Right hindlimb (tissue), 1 donor: ENCODE measurements around the gene CXCL6.

ENCODE experiments used
- DNase-seq: peaks from one replicate; pipeline ENCODE4 v3.0.0-alpha.2; 2018

The CXCL6 gene

GRCh38 chr4:73836373-73837279, at the start of gene CXCL6:
CXCL6 (plus strand) TSS chr4:73836678; CDS start chr4:73836751, 73 bp downstream.
- peak; percentile 31 for DNase-seq

GRCh38 chr4:73788411-73788810, 48.1 kb upstream of the CXCL6 start:
- no peak for DNase-seq

- no peak for DNase-seq
These were observed 37.6 kb upstream of the CXCL6 start for GRCh38 chr4:73798842-73799241.

- no peak for DNase-seq
These were observed 36.3 kb upstream of the CXCL6 start for GRCh38 chr4:73800206-73800605.

- no peak for DNase-seq
These were observed 34.8 kb upstream of the CXCL6 start for GRCh38 chr4:73801692-73802091.

GRCh38 chr4:73803213-73803612, 33.3 kb upstream of the CXCL6 start:
- DNase-seq: no peak

- no peak for DNase-seq
These were observed 26.3 kb upstream of the CXCL6 start for GRCh38 chr4:73810191-73810590.

GRCh38 chr4:73811841-73812240, 24.6 kb upstream of the CXCL6 start:
- DNase-seq: no peak

- no peak for DNase-seq
These were observed 21.8 kb upstream of the CXCL6 start for GRCh38 chr4:73814679-73815078.

- DNase-seq: no peak
These were observed 21.3 kb upstream of the CXCL6 start for GRCh38 chr4:73815145-73815544.

- DNase-seq: no peak
These were observed 19.7 kb upstream of the CXCL6 start for GRCh38 chr4:73816814-73817213.

- DNase-seq: no peak
These were observed 19.1 kb upstream of the CXCL6 start for GRCh38 chr4:73817341-73817740.

- DNase-seq: no peak
These were observed 15.2 kb upstream of the CXCL6 start for GRCh38 chr4:73821325-73821724.

GRCh38 chr4:73822389-73822788, 14.1 kb upstream of the CXCL6 start:
- DNase-seq: no peak

GRCh38 chr4:73822812-73823504, 13.5 kb upstream of the CXCL6 start:
- DNase-seq: no peak

GRCh38 chr4:73823760-73824159, 12.7 kb upstream of the CXCL6 start:
- no peak for DNase-seq

- no peak for DNase-seq
These were observed 7.5 kb upstream of the CXCL6 start for GRCh38 chr4:73828956-73829355.

- no peak for DNase-seq
These were observed 4.9 kb upstream of the CXCL6 start for GRCh38 chr4:73831569-73831968.

- no peak for DNase-seq
These were observed 3.7 kb upstream of the CXCL6 start for GRCh38 chr4:73832651-73833237.

- no peak for DNase-seq
These were observed 2.6 kb downstream of the CXCL6 start for GRCh38 chr4:73839071-73839470.

GRCh38 chr4:73839715-73840114, 3.2 kb downstream of the CXCL6 start:
- DNase-seq: no peak

GRCh38 chr4:73841243-73841925, 4.9 kb downstream of the CXCL6 start:
- no peak for DNase-seq

- DNase-seq: no peak
These were observed 6.2 kb downstream of the CXCL6 start for GRCh38 chr4:73842696-73843095.
